Nephron (organoid): ENCODE data around the gene ELAPOR2.
"Not testable (repeated sequence)": the region's sequence is repeated elsewhere in the genome, so short reads cannot be mapped to it uniquely, and the experiment has no call there.

Experiments used
- H3K27ac Mint-ChIP-seq, 3 experiments: 2 replicates each; pipeline ENCODE4 v1.8.0; 2020; ENCODE audit warnings: mixed read lengths in 3 of 3, mild to moderate bottlenecking in 2 of 3, moderate library complexity in 1 of 3
- H3K27me3 Mint-ChIP-seq: 2 replicates; pipeline ENCODE4 v1.8.0; 2021; ENCODE audit warnings: low read depth, mild to moderate bottlenecking, moderate library complexity, mixed read lengths
- H3K36me3 Mint-ChIP-seq: 2 replicates; pipeline ENCODE4 v1.8.0; 2020; ENCODE audit warnings: low read depth, mixed read lengths
- H3K4me1 Mint-ChIP-seq: 2 replicates; pipeline ENCODE4 v1.8.0; 2020; ENCODE audit warnings: mixed read lengths
- H3K4me3 Mint-ChIP-seq, 3 experiments: 2 replicates each; pipeline ENCODE4 v1.8.0; 2020; ENCODE audit warnings: mild to moderate bottlenecking in 3 of 3, mixed read lengths in 3 of 3, moderate library complexity in 2 of 3
- H3K9me3 Mint-ChIP-seq: 2 replicates; pipeline ENCODE4 v1.8.0; 2020; ENCODE audit warnings: mixed read lengths
- CTCF ChIP-seq, 3 experiments: fragments of 200-600 bp; sonication (generic); IDR thresholded peaks; one replicate each; pipeline ENCODE4 v1.5.0; 2021; ENCODE audit warnings: antibody characterized with exemption in 3 of 3; ENCODE audit not compliant: unreplicated experiment in 3 of 3

ELAPOR2 gene

GRCh38 chr7:87056346-87056745, 3.1 kb downstream of the ELAPOR2 start:
- H3K27ac Mint-ChIP-seq = no peak overlapping the region
- no peaks in the 10 kb centered on the region for H3K36me3 Mint-ChIP-seq
- H3K27me3 Mint-ChIP-seq = peaks cover 14% of the 10 kb centered on the region
- peaks cover 12% of the 10 kb centered on the region for H3K4me1 Mint-ChIP-seq
- no peak for TF ChIP-seq CTCF (IDR thresholded peaks at IDR 0.05; ENCODE audit: unreplicated experiment in 3 of 3)
- H3K9me3 Mint-ChIP-seq = no peaks in the 10 kb centered on the region
- H3K4me3 Mint-ChIP-seq = no peak overlapping the region

GRCh38 chr7:87048839-87049238, 10.6 kb downstream of the ELAPOR2 start:
- no peak for TF ChIP-seq CTCF (IDR thresholded peaks at IDR 0.05; ENCODE audit: unreplicated experiment in 3 of 3)
- Mint-ChIP-seq H3K4me1 (no peaks in the 10 kb centered on the region), H3K36me3 (no peaks in the 10 kb centered on the region), H3K9me3 (peaks cover 29% of the 10 kb centered on the region), H3K4me3 (no peak overlapping the region), H3K27me3 (peaks cover 4% of the 10 kb centered on the region), H3K27ac (no peak overlapping the region)

- Mint-ChIP-seq H3K4me3 (no peak overlapping the region), H3K27ac (no peak overlapping the region), H3K9me3 (peaks cover 34% of the 10 kb centered on the region), H3K36me3 (no peaks in the 10 kb centered on the region), H3K4me1 (no peaks in the 10 kb centered on the region), H3K27me3 (peaks cover 4% of the 10 kb centered on the region)
- no peak for TF ChIP-seq CTCF (IDR thresholded peaks at IDR 0.05; ENCODE audit: unreplicated experiment in 3 of 3)
Observed at GRCh38 chr7:87046456-87046855, 13.0 kb downstream of the ELAPOR2 start.

GRCh38 chr7:87044713-87045112, 14.7 kb downstream of the ELAPOR2 start:
- not testable (repeated sequence) for H3K27me3 Mint-ChIP-seq, H3K36me3 Mint-ChIP-seq, H3K27ac Mint-ChIP-seq, H3K4me1 Mint-ChIP-seq, H3K4me3 Mint-ChIP-seq
- H3K9me3 Mint-ChIP-seq = peaks cover 31% of the 10 kb centered on the region

GRCh38 chr7:87041586-87041985, 17.9 kb downstream of the ELAPOR2 start:
- H3K36me3 Mint-ChIP-seq, H3K27ac Mint-ChIP-seq, H3K27me3 Mint-ChIP-seq, H3K4me1 Mint-ChIP-seq, H3K4me3 Mint-ChIP-seq: not testable (repeated sequence)
- H3K9me3 Mint-ChIP-seq = peaks cover 21% of the 10 kb centered on the region

GRCh38 chr7:87039691-87040299, 19.7 kb downstream of the ELAPOR2 start:
- not testable (repeated sequence) for H3K27me3 Mint-ChIP-seq, H3K4me1 Mint-ChIP-seq
- H3K4me3 Mint-ChIP-seq = peak overlapping the region; percentile 86 to 94 (median 87)
- peak overlapping the region; percentile 91 to 100 (median 94) for H3K27ac Mint-ChIP-seq
- H3K9me3 Mint-ChIP-seq = peaks cover 11% of the 10 kb centered on the region
- H3K36me3 Mint-ChIP-seq = peaks cover 11% of the 10 kb centered on the region

GRCh38 chr7:87038993-87039690, 20.3 kb downstream of the ELAPOR2 start:
- no peak for TF ChIP-seq CTCF (IDR thresholded peaks at IDR 0.05; ENCODE audit: unreplicated experiment in 3 of 3)
- peaks cover 11% of the 10 kb centered on the region for H3K36me3 Mint-ChIP-seq
- H3K27ac Mint-ChIP-seq = peak overlapping the region; percentile 91 to 100 (median 94)
- H3K4me3 Mint-ChIP-seq = peak overlapping the region; percentile 86 to 94 (median 87)
- peaks cover 5% of the 10 kb centered on the region for H3K4me1 Mint-ChIP-seq
- peaks cover 11% of the 10 kb centered on the region for H3K9me3 Mint-ChIP-seq
- H3K27me3 Mint-ChIP-seq = no peaks in the 10 kb centered on the region
